NCI-H2227 (cell line): ENCODE data around the gene NPAS2.

Experiments used
- DNase-seq: peaks from one replicate; lab custom pipeline; 2025; ENCODE audit not compliant: unreplicated experiment; lab: John Stamatoyannopoulos, UW

NPAS2 gene

GRCh38 chr2:100852999-100853908, 33.3 kb downstream of the NPAS2 start:
- no peak for DNase-seq

GRCh38 chr2:100853909-100854810, 34.2 kb downstream of the NPAS2 start:
- no peak for DNase-seq

GRCh38 chr2:100855084-100855483, 35.1 kb downstream of the NPAS2 start:
- no peak for DNase-seq

DNA sequence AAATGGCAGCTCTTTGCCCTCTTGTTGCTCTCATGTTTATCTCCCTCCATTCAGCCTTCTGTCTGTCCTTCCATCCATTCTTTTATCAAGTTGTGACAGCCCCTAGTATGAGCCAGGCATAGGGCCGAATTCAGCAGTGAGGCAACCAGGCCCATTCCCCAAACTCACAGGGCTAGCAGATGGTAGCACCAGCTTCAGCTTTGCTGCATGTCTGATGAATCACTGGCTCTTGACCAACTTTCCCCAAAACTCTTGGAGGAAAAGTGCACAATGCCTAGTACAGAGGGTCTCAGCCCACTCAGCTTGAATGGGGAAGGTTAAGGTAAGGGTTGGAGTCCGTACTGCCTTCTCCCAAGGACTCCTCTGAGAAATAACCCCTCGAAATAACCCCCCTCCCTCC, 35.7 kb downstream of the NPAS2 start:
- no peak for DNase-seq

GRCh38 chr2:100856732-100857131, 36.8 kb downstream of the NPAS2 start:
- no peak for DNase-seq

DNA sequence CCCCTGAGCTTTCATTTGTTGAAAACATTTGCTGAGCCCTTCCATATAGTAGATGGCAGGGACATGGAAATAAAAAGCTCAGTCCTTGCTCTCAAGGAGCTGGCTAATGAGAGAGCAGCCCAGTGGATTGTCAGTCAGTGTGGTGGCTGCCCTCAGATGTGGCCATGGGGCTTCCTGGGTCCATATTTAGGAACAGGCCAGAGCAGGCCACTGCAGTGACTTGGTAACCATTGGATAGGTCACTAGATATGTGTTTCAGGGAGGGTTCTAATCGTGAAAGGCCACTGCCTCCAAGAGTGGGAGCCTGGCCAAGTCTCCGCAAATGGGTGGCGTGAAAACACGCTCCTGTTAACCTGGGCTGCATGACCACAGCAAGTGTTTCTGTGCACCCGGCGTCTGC, 37.4 kb downstream of the NPAS2 start:
- DNase-seq = no peak

GRCh38 chr2:100857915-100858314, 38.0 kb downstream of the NPAS2 start:
- DNase-seq = no peak

DNA sequence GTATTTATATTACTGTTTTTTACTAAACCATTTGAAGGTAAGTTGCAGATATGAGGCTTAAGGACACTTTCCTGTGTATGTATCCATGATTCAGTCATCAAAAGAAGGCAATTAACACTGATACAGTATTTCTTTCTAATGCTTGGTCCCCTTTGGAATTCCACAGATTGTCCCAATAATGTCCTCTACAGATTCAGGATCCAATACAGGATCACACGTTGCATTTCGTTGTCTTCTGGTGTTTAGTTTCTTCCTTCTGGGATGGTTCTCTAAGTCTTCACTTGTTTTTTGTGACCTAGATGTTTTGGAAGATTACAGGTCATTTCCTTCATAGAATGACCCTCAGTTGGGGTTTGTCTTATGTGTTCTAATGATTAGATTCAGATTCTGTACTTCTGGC, 40.0 kb downstream of the NPAS2 start:
- DNase-seq = no peak

DNA sequence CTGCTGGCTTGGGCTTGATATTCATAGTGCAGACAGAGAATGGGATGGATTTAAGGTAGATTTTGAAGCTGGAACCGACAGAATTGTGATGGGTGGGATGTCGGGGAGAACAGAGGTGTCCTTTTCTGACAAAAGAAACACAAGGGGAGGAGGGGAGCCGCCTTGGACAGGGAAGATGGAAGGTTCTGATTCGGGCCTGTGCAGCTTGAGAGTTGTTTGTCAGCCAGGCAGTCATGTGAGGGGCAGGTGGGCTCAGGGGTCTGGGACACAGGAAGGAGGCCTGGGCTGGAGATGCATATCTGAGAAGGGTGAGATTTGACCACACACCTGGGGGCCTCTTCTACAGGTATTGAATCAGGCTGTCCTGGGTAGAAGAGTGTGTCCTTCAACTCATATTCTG, 41.4 kb downstream of the NPAS2 start:
- no peak for DNase-seq

GRCh38 chr2:100862081-100862480, 42.1 kb downstream of the NPAS2 start:
- no peak for DNase-seq

GRCh38 chr2:100865816-100866460, 46.0 kb downstream of the NPAS2 start:
- DNase-seq = no peak

GRCh38 chr2:100868083-100868482, 48.1 kb downstream of the NPAS2 start:
- DNase-seq = no peak

- DNase-seq = no peak
Measured at GRCh38 chr2:100869120-100869519, 49.2 kb downstream of the NPAS2 start.

- no peak for DNase-seq
Measured at GRCh38 chr2:100870652-100871531, 51.0 kb downstream of the NPAS2 start.

DNA sequence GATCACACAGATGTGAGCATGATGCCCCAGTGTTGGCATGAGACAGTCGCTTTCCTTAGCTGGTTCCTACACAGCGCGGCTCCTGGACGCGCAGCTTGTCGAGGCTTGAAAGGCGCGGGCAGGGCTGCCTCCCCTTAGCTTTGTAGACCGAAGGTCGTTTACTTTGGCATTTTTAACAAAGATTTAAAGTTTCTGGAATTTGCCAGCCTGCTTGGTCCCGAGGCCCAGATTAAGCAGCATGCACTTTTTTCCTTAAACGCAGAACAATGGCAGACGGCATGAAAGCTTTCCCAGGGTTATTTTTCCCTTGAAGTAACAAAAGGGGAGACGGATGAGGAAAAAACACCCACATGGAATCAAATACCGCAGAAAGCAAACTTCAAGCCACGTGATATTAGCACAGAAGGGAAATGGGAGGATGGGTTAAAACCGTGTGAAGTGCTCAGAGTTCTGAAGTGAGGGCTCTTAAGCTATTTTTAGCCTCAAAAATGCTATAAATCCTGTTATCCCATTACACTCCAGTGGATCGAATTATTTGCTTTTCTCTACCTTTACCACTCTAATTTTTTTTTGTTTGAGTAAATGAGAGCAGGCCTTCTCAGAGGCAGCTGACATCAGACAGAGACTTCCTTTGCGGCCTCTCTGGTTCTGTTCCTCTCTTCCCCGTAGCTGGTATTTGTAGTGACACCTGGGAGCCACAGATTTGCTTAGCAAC, 55.7 kb downstream of the NPAS2 start:
- DNase-seq = no peak

DNA sequence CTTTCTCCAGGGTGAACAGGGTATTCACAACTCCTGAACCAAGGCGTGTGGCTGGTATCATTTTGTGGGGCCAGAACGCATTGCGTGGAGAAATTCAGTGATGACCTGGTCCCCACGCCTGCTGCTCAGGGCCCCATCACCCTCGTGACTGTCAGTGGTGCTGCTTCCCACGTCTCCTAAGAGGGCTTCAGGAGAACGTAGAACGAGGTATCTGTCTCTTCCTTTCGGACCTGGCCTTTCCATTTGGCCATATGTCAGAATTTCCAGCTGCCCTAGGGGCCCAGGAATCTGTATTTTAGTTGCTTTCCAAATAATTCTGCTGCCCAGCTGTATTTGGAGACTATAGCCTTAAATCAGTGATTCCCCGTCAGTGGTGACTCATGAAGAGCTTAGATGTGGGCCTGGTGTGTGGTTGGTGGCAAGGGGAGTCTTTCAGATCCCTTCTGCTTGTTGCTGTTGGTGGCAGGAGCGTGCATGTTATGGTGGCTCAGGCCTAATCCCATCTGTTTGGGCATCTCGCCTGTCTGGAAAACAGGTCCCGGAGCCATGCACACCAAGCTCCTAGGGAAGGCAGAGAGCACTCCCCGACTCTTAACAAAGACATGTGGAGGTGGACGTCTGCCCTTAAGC, 56.4 kb downstream of the NPAS2 start:
- DNase-seq = no peak

DNA sequence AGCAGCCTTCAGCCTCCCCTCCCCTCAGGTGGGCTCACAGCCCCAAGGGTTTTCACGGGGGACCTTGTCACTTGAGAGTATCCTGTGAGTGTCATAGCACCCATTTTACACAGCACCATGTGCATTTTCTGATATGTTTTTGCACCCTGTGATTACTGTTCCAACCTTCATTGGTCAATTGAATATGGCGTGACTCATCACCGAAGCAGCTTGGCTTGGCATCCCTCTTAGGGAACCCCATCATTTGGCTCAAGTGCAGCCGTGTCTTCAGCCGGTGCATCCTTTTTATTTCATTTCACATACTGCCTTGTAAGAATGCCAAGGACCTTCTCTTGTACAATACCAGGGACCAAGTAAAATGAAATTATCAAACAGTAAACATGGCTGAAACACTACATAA, 57.6 kb downstream of the NPAS2 start:
- DNase-seq = no peak

GRCh38 chr2:100878000-100878791, 58.3 kb downstream of the NPAS2 start:
- no peak for DNase-seq

- DNase-seq = no peak
Measured at GRCh38 chr2:100879296-100879695, 59.4 kb downstream of the NPAS2 start.
